Caco-2 (cell line): ENCODE results near the gene SZRD1. TPM values are rescaled to one million over a fixed set of nuclear protein-coding genes. Genes with fewer than 3 reads are reported as not detected.

Experiments
- BruUV-seq: library from RNA; stranded (reverse); fragments of 400-500 nt; replicated peaks from 2 replicates; lab custom pipeline; 2021; lab: Mats Ljungman, UMichigan
- CTCF ChIA-PET: fragments of 300-600 bp; sonication (Branson Sonifier 250); formaldehyde crosslinking; loops from one replicate; lab custom pipeline; 2022; ENCODE audit warnings: antibody characterized with exemption; lab: Charles Lee
- POLR2A ChIA-PET: fragments of 300-600 bp; sonication (Branson Sonifier 250); formaldehyde crosslinking; loops from one replicate; lab custom pipeline; 2022; ENCODE audit warnings: antibody characterized with exemption; lab: Charles Lee
- DNase-seq, 2 experiments: peaks; one replicate each; pipeline versions ENCODE4 v3.0.0 to v3.0.0-alpha.2; 2020 to 2022
- H3K27me3 ChIP-seq: replicated peaks from 2 replicates; pipeline ENCODE4 v1.6.0; 2011; ENCODE audit warnings: low read length; ENCODE audit not compliant: control insufficient read depth, insufficient read depth
- H3K36me3 ChIP-seq: 2 replicates; pipeline ENCODE4 v1.5.1; 2011; ENCODE audit warnings: low read length; ENCODE audit not compliant: control insufficient read depth, insufficient read depth
- H3K4me1 ChIP-seq: fragments of 250-450 bp; sonication (Bioruptor Pico); 2 replicates; pipeline ENCODE4 v1.5.1; 2020; ENCODE audit warnings: mild to moderate bottlenecking
- H3K4me3 ChIP-seq: 2 replicates; pipeline ENCODE4 v1.5.1; 2011; ENCODE audit warnings: low read depth, mild to moderate bottlenecking, control low read depth, low read length
- H3K9me3 ChIP-seq: fragments of 250-450 bp; sonication (Bioruptor Pico); 2 replicates; pipeline ENCODE4 v1.5.1; 2020; ENCODE audit warnings: mild to moderate bottlenecking, moderate library complexity
- H3K27ac Mint-ChIP-seq: one replicate; pipeline ENCODE4 v1.8.0; 2022; ENCODE audit warnings: mixed read lengths; ENCODE audit not compliant: unreplicated experiment
- H3K27me3 Mint-ChIP-seq: one replicate; pipeline ENCODE4 v1.8.0; 2022; ENCODE audit warnings: mixed read lengths; ENCODE audit not compliant: insufficient read depth, unreplicated experiment
- H3K36me3 Mint-ChIP-seq: one replicate; pipeline ENCODE4 v1.8.0; 2022; ENCODE audit warnings: mild to moderate bottlenecking, mixed read lengths; ENCODE audit not compliant: insufficient read depth, unreplicated experiment
- H3K4me1 Mint-ChIP-seq: one replicate; pipeline ENCODE4 v1.8.0; 2022; ENCODE audit warnings: low read depth, mixed read lengths; ENCODE audit not compliant: unreplicated experiment
- H3K4me3 Mint-ChIP-seq: one replicate; pipeline ENCODE4 v1.8.0; 2022; ENCODE audit warnings: mild to moderate bottlenecking, moderate library complexity, mixed read lengths; ENCODE audit not compliant: unreplicated experiment
- H3K9me3 Mint-ChIP-seq: one replicate; pipeline ENCODE4 v1.8.0; 2022; ENCODE audit warnings: mixed read lengths; ENCODE audit not compliant: unreplicated experiment
- CTCF ChIP-seq, 2 experiments: fragments of 200-600 bp in 1 of 2; IDR thresholded peaks; 1 replicate in 1 of 2; 2 replicates in 1 of 2; pipeline versions ENCODE4 v1.5.1 to v1.8.0; 2011 to 2022; ENCODE audit warnings: antibody characterized with exemption in 1 of 2, control low read depth in 1 of 2, inconsistent platforms in 1 of 2, low read depth in 1 of 2, low read length in 1 of 2, mild to moderate bottlenecking in 1 of 2, moderate library complexity in 1 of 2; ENCODE audit not compliant: insufficient read depth in 1 of 2, severe bottlenecking in 1 of 2, unreplicated experiment in 1 of 2
- intact Hi-C: fragments of 100-400 bp; cut with micrococcal nuclease; formaldehyde crosslinking; loops from one replicate; pipeline ENCODE4 v1.10.0; 2022; ENCODE audit not compliant: unreplicated experiment
- total RNA-seq: library from RNA; stranded (reverse); gene quantifications from 2 replicates; pipeline ENCODE4 v1.2.3, GENCODE V29; 2022

Gene SZRD1
- total RNA-seq, 1 experiment from 2014 or later, result 93.8 TPM

- no TSS peak for BruUV-seq
- no peaks in the 10 kb centered on the region for H3K9me3 Mint-ChIP-seq
- CTCF ChIA-PET, result no interaction called here
- intact Hi-C loops, result no loop called here
- H3K4me1 Mint-ChIP-seq, result no peaks in the 10 kb centered on the region
- H3K36me3 Mint-ChIP-seq, result no peaks in the 10 kb centered on the region
- Histone ChIP-seq H3K4me3 (no peak overlapping the region), H3K27me3 (no peaks in the 10 kb centered on the region), H3K36me3 (no peaks in the 10 kb centered on the region), H3K9me3 (no peaks in the 10 kb centered on the region), H3K4me1 (peaks cover 14% of the 10 kb centered on the region; the same call in 1 of the 2 replicates)
- no peak for DNase-seq
- no peak overlapping the region for H3K4me3 Mint-ChIP-seq
- TF ChIP-seq CTCF (IDR thresholded peaks at IDR 0.05; ENCODE audit: insufficient read depth in 1 of 2, low read depth in 1 of 2, low read length in 1 of 2, severe bottlenecking in 1 of 2, unreplicated experiment in 1 of 2), result no peak
- H3K27me3 Mint-ChIP-seq, result no peaks in the 10 kb centered on the region
- POLR2A ChIA-PET, result interaction anchor here (0.6 kb wide), 1 partner anchor 105 kb away, joined by 3 read pairs; no protein-coding TSS in a partner anchor
- no peak overlapping the region for H3K27ac Mint-ChIP-seq
These were observed 18.4 kb upstream of the SZRD1 start for GRCh38 chr1:16348414-16349182.

- intact Hi-C loops, result no loop called here
- no TSS peak for BruUV-seq
- Mint-ChIP-seq H3K9me3 (no peaks in the 10 kb centered on the region), H3K27me3 (no peaks in the 10 kb centered on the region), H3K4me3 (no peak overlapping the region), H3K36me3 (no peaks in the 10 kb centered on the region), H3K27ac (no peak overlapping the region), H3K4me1 (no peaks in the 10 kb centered on the region)
- H3K9me3 ChIP-seq, result no peaks in the 10 kb centered on the region
- no peak overlapping the region for H3K4me3 ChIP-seq
- TF ChIP-seq CTCF (IDR thresholded peaks at IDR 0.05; ENCODE audit: insufficient read depth in 1 of 2, low read depth in 1 of 2, low read length in 1 of 2, severe bottlenecking in 1 of 2, unreplicated experiment in 1 of 2), result no peak
- no peaks in the 10 kb centered on the region for H3K27me3 ChIP-seq
- H3K36me3 ChIP-seq, result no peaks in the 10 kb centered on the region
- CTCF ChIA-PET, result no interaction called here
- peaks cover 14% of the 10 kb centered on the region; the same call in 1 of the 2 replicates for H3K4me1 ChIP-seq
- POLR2A ChIA-PET, result no interaction called here
- DNase-seq, result no peak
These were observed 17.1 kb upstream of the SZRD1 start for GRCh38 chr1:16349847-16350406.

- intact Hi-C loops, result no loop called here
- Mint-ChIP-seq H3K27ac (peak overlapping the region; percentile 76), H3K36me3 (no peaks in the 10 kb centered on the region), H3K27me3 (no peaks in the 10 kb centered on the region), H3K4me3 (peak overlapping the region; percentile 84), H3K9me3 (no peaks in the 10 kb centered on the region), H3K4me1 (no peaks in the 10 kb centered on the region)
- TSS peak; percentile 50 for BruUV-seq
- CTCF ChIA-PET, result interaction anchor here (0.6 to 1.7 kb wide), 3 partner anchors 12 to 16 kb away, joined by 3 to 12 read pairs (median 4); partner anchors contain the start of gene SZRD1
- no peaks in the 10 kb centered on the region for H3K9me3 ChIP-seq
- no peak for TF ChIP-seq CTCF (IDR thresholded peaks at IDR 0.05; ENCODE audit: insufficient read depth in 1 of 2, low read depth in 1 of 2, low read length in 1 of 2, severe bottlenecking in 1 of 2, unreplicated experiment in 1 of 2)
- no peaks in the 10 kb centered on the region for H3K27me3 ChIP-seq
- H3K4me3 ChIP-seq, result peak overlapping the region; percentile 66
- DNase-seq, result no peak
- H3K36me3 ChIP-seq, result no peaks in the 10 kb centered on the region
- H3K4me1 ChIP-seq, result peaks cover 14% of the 10 kb centered on the region; the same call in 1 of the 2 replicates
- POLR2A ChIA-PET, result interaction anchor here (0.5 to 0.6 kb wide), 3 partner anchors 134 to 207 kb away, joined by 3 to 4 read pairs (median 4); no protein-coding TSS in a partner anchor
These were observed 15.5 kb upstream of the SZRD1 start for GRCh38 chr1:16351456-16351993.
